ENCODE measurements around the gene MEIS2. TPM values are rescaled to one million over a fixed set of nuclear protein-coding genes. Genes with fewer than 3 reads are reported as not detected.

The MEIS2 gene
- total and polyA plus RNA-seq, 12 donors = 21.1 to 64.5 (median 48.5) TPM

GRCh38 chr15:36863570-36863969 is 236.8 kb downstream of the MEIS2 start:
- no peaks in the 10 kb centered on the region for H3K4me1 ChIP-seq
- ATAC-seq (no peak), DNase-seq (no peak)
- 78% methylated on average over 4 of the region's 4 CpGs for WGBS, 2 donors
- no peaks in the 10 kb centered on the region for H3K27me3 ChIP-seq
- intact Hi-C loops (cut with DNase I) = no loop called here
- H3K36me3 ChIP-seq = no peaks in the 10 kb centered on the region
- no peak for TF ChIP-seq CTCF (IDR thresholded peaks at IDR 0.05)
- no peaks in the 10 kb centered on the region for H3K9me3 ChIP-seq
- no peak overlapping the region for H3K4me3 ChIP-seq
- no peak overlapping the region for H3K27ac ChIP-seq

- no peak for ATAC-seq
- H3K27me3 ChIP-seq = no peaks in the 10 kb centered on the region
- no peaks in the 10 kb centered on the region for H3K4me1 ChIP-seq
- DNase-seq = no peak
- intact Hi-C loops (cut with DNase I) = no loop called here
- H3K36me3 ChIP-seq = no peaks in the 10 kb centered on the region
- 85 to 89% methylated on average over 2 of the region's 2 CpGs for WGBS, 2 donors
- peaks cover 0 to 4% (median 0%) of the 10 kb centered on the region in 11 donors for H3K9me3 ChIP-seq
- no peak overlapping the region for H3K4me3 ChIP-seq
- TF ChIP-seq CTCF (IDR thresholded peaks at IDR 0.05) = no peak
- H3K27ac ChIP-seq = no peak overlapping the region
Observed at GRCh38 chr15:36860792-36861191, 239.6 kb downstream of the MEIS2 start.

- H3K4me1 ChIP-seq = no peaks in the 10 kb centered on the region
- H3K36me3 ChIP-seq = no peaks in the 10 kb centered on the region
- ATAC-seq = no peak
- no peak overlapping the region for H3K27ac ChIP-seq
- intact Hi-C loops (cut with DNase I) = no loop called here
- H3K27me3 ChIP-seq = no peaks in the 10 kb centered on the region
- no peak overlapping the region for H3K4me3 ChIP-seq
- DNase-seq = no peak
- peaks cover 0 to 7% (median 0%) of the 10 kb centered on the region in 11 donors for H3K9me3 ChIP-seq
- no peak for TF ChIP-seq CTCF (IDR thresholded peaks at IDR 0.05)
Observed at GRCh38 chr15:36858423-36858822, 241.9 kb downstream of the MEIS2 start.

- Histone ChIP-seq H3K27ac (no peak overlapping the region), H3K27me3 (no peaks in the 10 kb centered on the region), H3K4me3 (no peak overlapping the region), H3K9me3 (peaks cover 0 to 10% (median 0%) of the 10 kb centered on the region in 11 donors), H3K4me1 (no peaks in the 10 kb centered on the region), H3K36me3 (no peaks in the 10 kb centered on the region)
- TF ChIP-seq CTCF (IDR thresholded peaks at IDR 0.05) = no peak
- intact Hi-C loops (cut with DNase I) = no loop called here
- ATAC-seq (no peak), DNase-seq (no peak)
- 74 to 81% methylated on average over 5 of the region's 6 CpGs for WGBS, 2 donors
Observed at GRCh38 chr15:36856339-36856973, 243.9 kb downstream of the MEIS2 start.

Measured in heart right ventricle (tissue), 16 donors.